IMR-90 (cell line): ENCODE measurements around the gene ZBTB38. TPM values are rescaled to one million over a fixed set of nuclear protein-coding genes. Genes with fewer than 3 reads are reported as not detected.
A peak's percentile ranks its signal among the peaks of the same experiment; 100 is the strongest.

Source experiments
- ATAC-seq: fragments of 200-7000 bp; cut with Tn5 transposase; 2 replicates; pipeline ENCODE4 v1.9.1; 2020; ENCODE audit warnings: low read depth, mild to moderate bottlenecking, moderate library complexity
- BruUV-seq: library from RNA; stranded (reverse); fragments of 400-500 nt; replicated peaks from 2 replicates; lab custom pipeline; 2021; lab: Mats Ljungman, UMichigan
- CTCF ChIA-PET: fragments of 300-600 bp; formaldehyde crosslinking; extraction: SDS; loops from one replicate; lab custom pipeline; 2021; ENCODE audit warnings: antibody characterized with exemption; lab: Yijun Ruan, JAX
- POLR2A ChIA-PET: fragments of 300-600 bp; sonication (Branson Sonifier 250); formaldehyde crosslinking; loops from one replicate; lab custom pipeline; 2022; ENCODE audit warnings: antibody characterized with exemption; ENCODE audit not compliant: unreplicated experiment; lab: Charles Lee
- DNase-seq: peaks from one replicate; pipeline ENCODE4 v3.0.0; 2013
- H2AFZ ChIP-seq: replicated peaks from 2 replicates; pipeline ENCODE3; 2013; ENCODE audit warnings: low read length, mild to moderate bottlenecking; ENCODE audit not compliant: poor library complexity
- H2AK5ac ChIP-seq: 2 replicates; pipeline ENCODE4 v1.6.1; 2013; ENCODE audit warnings: low read depth, low read length, inconsistent platforms
- H2AK9ac ChIP-seq: replicated peaks from 2 replicates; pipeline ENCODE3; 2013; ENCODE audit warnings: mild to moderate bottlenecking, low read depth, low read length, moderate library complexity; ENCODE audit not compliant: poor library complexity
- H2BK120ac ChIP-seq: 2 replicates; pipeline ENCODE4 v1.6.1; 2013; ENCODE audit warnings: low read depth, low read length, inconsistent platforms
- H2BK15ac ChIP-seq: 3 replicates; pipeline ENCODE4 v1.6.1; 2013; ENCODE audit warnings: low read depth, low read length, inconsistent platforms
- H2BK20ac ChIP-seq: 2 replicates; pipeline ENCODE4 v1.6.1; 2013; ENCODE audit warnings: low read depth, mild to moderate bottlenecking, inconsistent platforms, low read length, moderate library complexity
- H2BK5ac ChIP-seq: 2 replicates; pipeline ENCODE4 v1.6.1; 2013; ENCODE audit warnings: mild to moderate bottlenecking, low read depth, low read length, inconsistent platforms; ENCODE audit not compliant: poor library complexity, severe bottlenecking
- H3K14ac ChIP-seq: replicated peaks from 2 replicates; pipeline ENCODE4 v1.6.1; 2013; ENCODE audit warnings: low read depth, low read length, inconsistent platforms
- H3K18ac ChIP-seq: 2 replicates; pipeline ENCODE4 v1.6.1; 2013; ENCODE audit warnings: low read depth, low read length, control low read depth
- H3K23ac ChIP-seq: 2 replicates; pipeline ENCODE4 v1.6.1; 2013; ENCODE audit warnings: low read depth, low read length, inconsistent platforms
- H3K27ac ChIP-seq: 2 replicates; pipeline ENCODE4 v1.5.1; 2013; ENCODE audit warnings: mild to moderate bottlenecking, control low read depth, low read length; ENCODE audit not compliant: insufficient read depth
- H3K27me3 ChIP-seq: 2 replicates; pipeline ENCODE4 v1.6.1; 2013; ENCODE audit warnings: low read length; ENCODE audit not compliant: control insufficient read depth, insufficient read depth
- H3K36me3 ChIP-seq: 2 replicates; pipeline ENCODE4 v1.6.1; 2013; ENCODE audit warnings: low read length, mixed read lengths; ENCODE audit not compliant: control insufficient read depth, insufficient read depth
- H3K4ac ChIP-seq: 2 replicates; pipeline ENCODE4 v1.6.1; 2013; ENCODE audit warnings: low read depth, low read length, inconsistent platforms
- H3K4me1 ChIP-seq: 2 replicates; pipeline ENCODE4 v1.6.1; 2013; ENCODE audit warnings: low read length, mixed read lengths; ENCODE audit not compliant: control insufficient read depth, insufficient read depth
- H3K4me2 ChIP-seq: 2 replicates; pipeline ENCODE4 v1.6.1; 2013; ENCODE audit warnings: low read depth, mild to moderate bottlenecking, control low read depth, low read length, moderate library complexity
- H3K4me3 ChIP-seq: 2 replicates; pipeline ENCODE4 v1.5.1; 2013; ENCODE audit warnings: low read depth, mild to moderate bottlenecking, control low read depth, low read length, moderate library complexity; ENCODE audit not compliant: insufficient read depth
- H3K56ac ChIP-seq: 2 replicates; pipeline ENCODE4 v1.6.1; 2013; ENCODE audit warnings: low read length, inconsistent platforms; ENCODE audit not compliant: insufficient read depth; ENCODE audit errors: extremely low read depth
- H3K79me1 ChIP-seq, 2 experiments: 2 replicates each; pipeline ENCODE4 v1.6.1; 2013; ENCODE audit warnings: low read length in 2 of 2, inconsistent platforms in 1 of 2, low read depth in 1 of 2
- H3K9ac ChIP-seq: 2 replicates; pipeline ENCODE4 v1.6.1; 2013; ENCODE audit warnings: low read depth, low read length, control low read depth
- H3K9me1 ChIP-seq: 2 replicates; pipeline ENCODE4 v1.6.1; 2013; ENCODE audit warnings: low read length, inconsistent platforms; ENCODE audit not compliant: insufficient read depth
- H3K9me3 ChIP-seq: 2 replicates; pipeline ENCODE4 v1.6.1; 2013; ENCODE audit warnings: low read length; ENCODE audit not compliant: control insufficient read depth, insufficient read depth
- H4K20me1 ChIP-seq: 2 replicates; pipeline ENCODE4 v1.6.1; 2013; ENCODE audit warnings: low read length, inconsistent platforms; ENCODE audit not compliant: insufficient read depth
- H4K5ac ChIP-seq: 2 replicates; pipeline ENCODE4 v1.6.1; 2013; ENCODE audit warnings: mild to moderate bottlenecking, low read depth, low read length, control low read depth
- H4K8ac ChIP-seq, 2 experiments: 2 replicates each; pipeline ENCODE4 v1.6.1; 2013; ENCODE audit warnings: low read depth in 2 of 2, low read length in 2 of 2, control low read depth in 1 of 2, inconsistent platforms in 1 of 2
- H4K91ac ChIP-seq: 2 replicates; pipeline ENCODE4 v1.6.1; 2013; ENCODE audit warnings: low read depth, low read length, inconsistent platforms; ENCODE audit not compliant: insufficient read depth
- CEBPB ChIP-seq: IDR thresholded peaks from 2 replicates; pipeline ENCODE4 v1.6.1; 2012; ENCODE audit warnings: low read depth, low read length, improper control_type of control experiment
- CHD1 ChIP-seq: IDR thresholded peaks from 2 replicates; pipeline ENCODE4 v1.6.1; 2012; ENCODE audit warnings: low read depth, low read length, improper control_type of control experiment
- CTCF ChIP-seq: conservative IDR thresholded peaks from 2 replicates; pipeline ENCODE4 v1.5.1; 2012; ENCODE audit warnings: mild to moderate bottlenecking, low read depth, low read length, improper control_type of control experiment
- ELK1 ChIP-seq: fragments of 150-350 bp; IDR thresholded peaks from 2 replicates; pipeline ENCODE4 v1.6.1; 2016; ENCODE audit warnings: low read depth, mild to moderate bottlenecking, low read length, moderate library complexity, borderline replicate concordance
- FOS ChIP-seq: fragments of 150-350 bp; IDR thresholded peaks from 2 replicates; pipeline ENCODE4 v1.6.1; 2016; ENCODE audit warnings: low read depth, low read length
- MAFK ChIP-seq: IDR thresholded peaks from 2 replicates; pipeline ENCODE4 v1.6.1; 2012; ENCODE audit warnings: low read depth, low read length, improper control_type of control experiment
- MXI1 ChIP-seq: IDR thresholded peaks from 2 replicates; pipeline ENCODE4 v1.6.1; 2012; ENCODE audit warnings: low read depth, mild to moderate bottlenecking, low read length, moderate library complexity, borderline replicate concordance
- NFE2L2 ChIP-seq: fragments of 150-350 bp; IDR thresholded peaks from 2 replicates; pipeline ENCODE4 v1.6.1; 2016; ENCODE audit warnings: low read depth, mild to moderate bottlenecking, low read length
- POLR2A ChIP-seq: IDR thresholded peaks from 2 replicates; pipeline ENCODE4 v1.6.1; 2012; ENCODE audit warnings: mild to moderate bottlenecking, low read depth, low read length
- RAD21 ChIP-seq: IDR thresholded peaks from 2 replicates; pipeline ENCODE4 v1.6.1; 2012; ENCODE audit warnings: low read length, improper control_type of control experiment
- RCOR1 ChIP-seq: IDR thresholded peaks from 2 replicates; pipeline ENCODE4 v1.6.1; 2012; ENCODE audit warnings: mild to moderate bottlenecking, low read length, improper control_type of control experiment; ENCODE audit not compliant: insufficient replicate concordance
- RFX5 ChIP-seq: IDR thresholded peaks from 2 replicates; pipeline ENCODE4 v1.8.0; 2012; ENCODE audit warnings: low read depth, mild to moderate bottlenecking, low read length, moderate library complexity
- SMC3 ChIP-seq: fragments of 150-350 bp; IDR thresholded peaks from 2 replicates; pipeline ENCODE4 v1.6.1; 2016; ENCODE audit warnings: low read depth, mild to moderate bottlenecking, antibody characterized with exemption, low read length, moderate library complexity
- USF2 ChIP-seq: fragments of 150-350 bp; IDR thresholded peaks from 2 replicates; pipeline ENCODE4 v1.6.1; 2017; ENCODE audit warnings: mild to moderate bottlenecking, antibody characterized with exemption, low read length, low read depth
- WGBS, 2 experiments: methylation state at CpG; one replicate each; pipeline versions ENCODE4 v1.1.5 to v1.1.7; 2013; ENCODE audit warnings: missing lambda C conversion rate in 2 of 2; ENCODE audit not compliant: insufficient read length in 1 of 2; ENCODE audit errors: extremely low coverage in 2 of 2; 5-methylcytosine and 5-hydroxymethylcytosine counted together
- dilution Hi-C: fragments of 300-500 bp; cut with HindIII; formaldehyde crosslinking; loops from one replicate; pipeline ENCODE4 v1.14.3; 2018; ENCODE audit warnings: low sequenced_read_pairs; ENCODE audit not compliant: unreplicated experiment
- in situ Hi-C: fragments of 300-500 bp; cut with MboI; formaldehyde crosslinking; loops from 3 replicates; pipeline ENCODE4 v1.14.3; 2019; ENCODE audit warnings: low sequenced_read_pairs, inconsistent platforms, mixed read lengths
- intact Hi-C: fragments of 100-400 bp; cut with micrococcal nuclease; formaldehyde crosslinking; loops from 2 replicates; pipeline ENCODE4 v1.10.0; 2022
- polyA plus RNA-seq, 3 experiments: library from polyadenylated mRNA; depleted of rRNA; stranded (reverse); fragments of >200 nt; gene quantifications; 2 replicates each; pipeline ENCODE4 v1.2.3, GENCODE V29; 2012; ENCODE audit warnings: low replicate concordance in 1 of 3
- total RNA-seq: library from RNA; depleted of rRNA; stranded (reverse); fragments of >200 nt; gene quantifications from 2 replicates; pipeline ENCODE4 v1.2.3, GENCODE V29; 2012

The ZBTB38 gene
- total and polyA plus RNA-seq, 2 of the 4 experiments (the other 2 are of a cell fraction), result 44.9 to 274 TPM

GRCh38 chr3:141413391-141413790 is 45.1 kb downstream of the ZBTB38 start:
- intact Hi-C loops, result loop anchor here (2.0 kb wide), 1 partner anchor 35 kb away; no protein-coding TSS in a partner anchor
- Histone ChIP-seq H3K9ac (peak overlapping the region; percentile 62), H4K91ac (peak overlapping the region; percentile 96), H3K4me3 (no peak overlapping the region), H3K23ac (peak overlapping the region; percentile 91), H2AK5ac (peak overlapping the region; percentile 99), H3K56ac (peak overlapping the region; percentile 90), H3K27me3 (no peaks in the 10 kb centered on the region), H2BK15ac (peak overlapping the region; percentile 97; the same call in 2 of the 3 replicates), H3K4me2 (peak overlapping the region; percentile 1; the same call in 1 of the 2 replicates), H2BK5ac (peak overlapping the region; percentile 99), H3K9me3 (no peaks in the 10 kb centered on the region), H4K5ac (peak overlapping the region; percentile 51), H2BK20ac (peak overlapping the region; percentile 90), H3K18ac (peak overlapping the region; percentile 82), H3K9me1 (peaks cover 41% of the 10 kb centered on the region), H3K79me1 (peaks cover 55 to 76% of the 10 kb centered on the region in 2 experiments), H2AK9ac (peak overlapping the region; percentile 87), H4K20me1 (no peaks in the 10 kb centered on the region), H3K36me3 (peaks cover 59% of the 10 kb centered on the region), H2AFZ (no peak overlapping the region), H4K8ac (peak overlapping the region; percentile 64 to 98), H3K4me1 (peaks cover 38% of the 10 kb centered on the region), H3K14ac (peak overlapping the region; percentile 96), H3K4ac (peak overlapping the region; percentile 99), H2BK120ac (peak overlapping the region; percentile 89), H3K27ac (peak overlapping the region; percentile 87)
- WGBS, 2 experiments, result no CpG with 5 or more reads among the region's 3 CpGs
- ChIA-PET POLR2A (interaction anchor here (1.4 to 1.8 kb wide), 3 partner anchors 9 to 47 kb away, joined by 3 to 9 read pairs (median 6); no protein-coding TSS in a partner anchor), CTCF (interaction anchor here (0.8 to 1.6 kb wide), 4 partner anchors 10 to 39 kb away, joined by 3 to 8 read pairs (median 4); no protein-coding TSS in a partner anchor)
- ATAC-seq (no peak), DNase-seq (peak; percentile 50)
- no TSS peak for BruUV-seq
- no peak for TF ChIP-seq RAD21
- TF ChIP-seq RFX5, result no peak
- no peak for TF ChIP-seq NFE2L2
- no peak for TF ChIP-seq MXI1
- no peak for TF ChIP-seq SMC3
- no peak for TF ChIP-seq POLR2A
- no peak for TF ChIP-seq CTCF
- TF ChIP-seq CHD1, result no peak
- no peak for TF ChIP-seq CEBPB
- TF ChIP-seq FOS, result no peak
- no peak for TF ChIP-seq RCOR1
- no peak for TF ChIP-seq USF2
- TF ChIP-seq MAFK, result no peak
- TF ChIP-seq ELK1, result no peak
- dilution Hi-C loops, result no loop called here
- in situ Hi-C loops, result no loop called here
